Endodermal cell (in vitro differentiated cells): ENCODE data around the gene WDR35. TPM values are rescaled to one million over a fixed set of nuclear protein-coding genes. Genes with fewer than 3 reads are reported as not detected.

ENCODE experiments used
- DNase-seq: peaks from one replicate; pipeline ENCODE4 v3.0.0-alpha.2; 2017
- H3K27ac ChIP-seq: 2 replicates; pipeline ENCODE4 v1.5.1; 2013; ENCODE audit warnings: mild to moderate bottlenecking, low read depth, low read length, moderate library complexity
- H3K27me3 ChIP-seq: 2 replicates; pipeline ENCODE4 v1.6.1; 2013; ENCODE audit warnings: mild to moderate bottlenecking, low read length, moderate library complexity; ENCODE audit not compliant: insufficient read depth, control insufficient read depth, poor library complexity, severe bottlenecking
- H3K36me3 ChIP-seq: 2 replicates; pipeline ENCODE4 v1.7.0; 2013; ENCODE audit warnings: mild to moderate bottlenecking, low read length, moderate library complexity; ENCODE audit not compliant: control insufficient read depth, insufficient read depth
- H3K4me1 ChIP-seq: one replicate; pipeline ENCODE4 v1.7.0; 2013; ENCODE audit warnings: low read length; ENCODE audit not compliant: control insufficient read depth, insufficient read depth
- H3K4me3 ChIP-seq: 2 replicates; pipeline ENCODE4 v1.5.1; 2013; ENCODE audit warnings: mild to moderate bottlenecking, low read length, moderate library complexity
- H3K9ac ChIP-seq: 2 replicates; pipeline ENCODE4 v1.6.1; 2013; ENCODE audit warnings: mild to moderate bottlenecking, low read length, moderate library complexity; ENCODE audit not compliant: poor library complexity, severe bottlenecking; ENCODE audit errors: extremely low read depth
- H3K9me3 ChIP-seq: 2 replicates; pipeline ENCODE4 v1.6.1; 2013; ENCODE audit warnings: mild to moderate bottlenecking, low read length, moderate library complexity; ENCODE audit not compliant: control insufficient read depth
- H3K27ac Mint-ChIP-seq: 2 replicates; pipeline ENCODE4 v1.8.0; 2020; ENCODE audit warnings: mixed read lengths
- H3K27me3 Mint-ChIP-seq: 2 replicates; pipeline ENCODE4 v1.8.0; 2021; ENCODE audit warnings: mild to moderate bottlenecking, mixed read lengths; ENCODE audit not compliant: insufficient read depth
- H3K36me3 Mint-ChIP-seq: 2 replicates; pipeline ENCODE4 v1.8.0; 2020; ENCODE audit warnings: low read depth, mixed read lengths
- H3K4me1 Mint-ChIP-seq: 2 replicates; pipeline ENCODE4 v1.8.0; 2020; ENCODE audit warnings: mixed read lengths
- H3K4me3 Mint-ChIP-seq: 2 replicates; pipeline ENCODE4 v1.8.0; 2020; ENCODE audit warnings: mild to moderate bottlenecking, moderate library complexity, mixed read lengths
- H3K9me3 Mint-ChIP-seq: 2 replicates; pipeline ENCODE4 v1.8.0; 2020; ENCODE audit warnings: mild to moderate bottlenecking, mixed read lengths
- WGBS, 2 experiments: methylation state at CpG; one replicate each; pipeline versions ENCODE4 v1.1.5 to v1.1.7; 2013; ENCODE audit warnings: missing lambda C conversion rate in 2 of 2, mixed read lengths in 1 of 2; ENCODE audit not compliant: insufficient coverage in 1 of 2, insufficient read length in 1 of 2; 5-methylcytosine and 5-hydroxymethylcytosine counted together
- total RNA-seq, 2 donors: library from RNA; stranded (reverse); fragmentation: NEBNext Ultra II Directional in 1 of 2; extraction: Animal tissue kit (Norgen Biotek cat#: 25700) in 1 of 2; gene quantifications; 2 replicates in 1 of 2; 3 replicates in 1 of 2; pipeline ENCODE4 v1.2.1, GENCODE V29; 2021
- TF ChIP-seq, protein P1 (sequence below): fragments of 200-600 bp; sonication (generic); conservative IDR thresholded peaks from 2 replicates; pipeline ENCODE4 v1.5.0; 2021; ENCODE audit warnings: antibody characterized with exemption, mild to moderate bottlenecking

WDR35 gene
- total RNA-seq, 2 donors from 2014 or later: 11.3 to 13.5 TPM

DNA sequence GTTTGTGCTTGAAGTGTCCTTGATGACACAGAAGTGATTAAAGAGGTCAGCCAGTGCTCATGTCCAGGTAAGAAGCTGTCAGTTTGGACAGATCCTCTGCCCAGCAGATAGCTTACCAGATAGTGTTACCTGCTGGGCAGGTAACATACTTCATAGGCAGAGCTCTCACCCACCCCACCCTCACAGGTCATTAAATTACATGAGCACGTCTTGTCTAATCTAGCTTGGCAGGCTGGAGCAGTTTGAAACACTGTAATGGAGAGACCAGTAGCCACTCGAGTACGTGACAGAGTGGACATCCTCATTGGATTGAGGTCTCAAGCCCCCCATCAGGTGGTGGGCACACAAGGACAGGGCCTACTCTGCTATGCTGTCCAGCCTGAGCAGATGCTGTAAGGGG is 115.2 kb downstream of the WDR35 start:
- H3K4me3 Mint-ChIP-seq: no peak overlapping the region
- Histone ChIP-seq H3K36me3 (no peaks in the 10 kb centered on the region), H3K27me3 (peaks cover 13% of the 10 kb centered on the region), H3K27ac (no peak overlapping the region), H3K4me1 (no peaks in the 10 kb centered on the region), H3K9me3 (no peaks in the 10 kb centered on the region), H3K9ac (no peak overlapping the region), H3K4me3 (no peak overlapping the region)
- no peaks in the 10 kb centered on the region for H3K4me1 Mint-ChIP-seq
- H3K27ac Mint-ChIP-seq: no peak overlapping the region
- DNase-seq: peak; percentile 15
- peaks cover 18% of the 10 kb centered on the region for H3K27me3 Mint-ChIP-seq
- 92% methylated on average over 3 of the region's 3 CpGs; no CpG with 5 or more reads in 1 of the 2 experiments for WGBS, 2 experiments
- H3K36me3 Mint-ChIP-seq: no peaks in the 10 kb centered on the region
- no peaks in the 10 kb centered on the region for H3K9me3 Mint-ChIP-seq
- TF ChIP-seq, protein P1, sequence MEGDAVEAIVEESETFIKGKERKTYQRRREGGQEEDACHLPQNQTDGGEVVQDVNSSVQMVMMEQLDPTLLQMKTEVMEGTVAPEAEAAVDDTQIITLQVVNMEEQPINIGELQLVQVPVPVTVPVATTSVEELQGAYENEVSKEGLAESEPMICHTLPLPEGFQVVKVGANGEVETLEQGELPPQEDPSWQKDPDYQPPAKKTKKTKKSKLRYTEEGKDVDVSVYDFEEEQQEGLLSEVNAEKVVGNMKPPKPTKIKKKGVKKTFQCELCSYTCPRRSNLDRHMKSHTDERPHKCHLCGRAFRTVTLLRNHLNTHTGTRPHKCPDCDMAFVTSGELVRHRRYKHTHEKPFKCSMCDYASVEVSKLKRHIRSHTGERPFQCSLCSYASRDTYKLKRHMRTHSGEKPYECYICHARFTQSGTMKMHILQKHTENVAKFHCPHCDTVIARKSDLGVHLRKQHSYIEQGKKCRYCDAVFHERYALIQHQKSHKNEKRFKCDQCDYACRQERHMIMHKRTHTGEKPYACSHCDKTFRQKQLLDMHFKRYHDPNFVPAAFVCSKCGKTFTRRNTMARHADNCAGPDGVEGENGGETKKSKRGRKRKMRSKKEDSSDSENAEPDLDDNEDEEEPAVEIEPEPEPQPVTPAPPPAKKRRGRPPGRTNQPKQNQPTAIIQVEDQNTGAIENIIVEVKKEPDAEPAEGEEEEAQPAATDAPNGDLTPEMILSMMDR: no peak

DNA sequence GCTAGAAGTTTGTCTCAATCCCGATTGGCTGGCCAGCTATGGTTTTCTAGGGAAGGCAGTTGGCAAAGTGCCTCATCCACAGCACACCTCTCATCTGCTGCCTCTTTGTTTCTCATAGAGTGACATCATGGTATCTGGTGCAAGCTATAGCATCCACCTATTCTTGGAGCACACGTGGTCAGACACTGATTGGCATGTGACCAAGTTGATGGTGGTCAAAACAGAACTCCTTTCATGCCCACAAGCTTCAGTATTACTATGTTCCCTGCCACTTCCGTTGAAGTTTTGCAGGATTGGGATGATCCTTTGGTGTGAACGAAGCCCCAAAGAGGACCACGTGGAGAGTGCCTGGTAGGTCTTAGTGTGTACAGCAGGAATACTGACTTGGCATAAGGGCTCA is 116.9 kb downstream of the WDR35 start:
- 94 to 100% methylated on average over 4 to 5 of the region's 5 CpGs for WGBS, 2 experiments

DNA sequence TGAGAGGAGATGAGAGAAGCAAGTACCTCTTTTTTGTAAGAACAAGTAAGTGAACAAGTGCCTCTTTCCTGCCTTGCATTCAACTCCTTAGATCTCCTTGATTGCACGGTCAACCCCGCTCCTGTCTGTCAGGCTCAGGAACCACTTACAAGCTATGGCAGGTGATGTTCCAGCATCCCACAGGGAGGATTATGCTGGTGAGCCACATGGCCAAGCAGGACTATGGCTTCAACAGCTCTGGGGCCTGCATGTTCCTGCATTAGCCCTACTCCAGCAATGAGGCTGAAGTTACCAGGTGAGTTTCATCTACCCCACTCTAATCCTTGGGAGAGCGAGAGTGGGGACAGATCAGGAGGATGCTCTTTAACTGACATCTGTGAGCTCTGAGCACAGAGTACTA is 117.6 kb downstream of the WDR35 start:
- Histone ChIP-seq H3K4me1 (no peaks in the 10 kb centered on the region), H3K9me3 (no peaks in the 10 kb centered on the region), H3K36me3 (no peaks in the 10 kb centered on the region), H3K27ac (no peak overlapping the region), H3K27me3 (peaks cover 37% of the 10 kb centered on the region), H3K9ac (no peak overlapping the region), H3K4me3 (no peak overlapping the region)
- H3K27me3 Mint-ChIP-seq: peaks cover 40% of the 10 kb centered on the region
- H3K27ac Mint-ChIP-seq: no peak overlapping the region
- TF ChIP-seq, protein P1: no peak
- H3K4me1 Mint-ChIP-seq: peaks cover 4% of the 10 kb centered on the region
- WGBS, 2 experiments: 80 to 83% methylated on average over 1 to 3 of the region's 3 CpGs
- H3K4me3 Mint-ChIP-seq: no peak overlapping the region
- H3K9me3 Mint-ChIP-seq: no peaks in the 10 kb centered on the region
- peak; percentile 14 for DNase-seq
- H3K36me3 Mint-ChIP-seq: no peaks in the 10 kb centered on the region

More for the DNA sequence above, 116.9 kb downstream of the WDR35 start:
- Histone ChIP-seq H3K9me3 (no peaks in the 10 kb centered on the region), H3K36me3 (no peaks in the 10 kb centered on the region), H3K4me1 (no peaks in the 10 kb centered on the region), H3K9ac (no peak overlapping the region), H3K4me3 (no peak overlapping the region), H3K27ac (no peak overlapping the region), H3K27me3 (peaks cover 30% of the 10 kb centered on the region)
- Mint-ChIP-seq H3K36me3 (no peaks in the 10 kb centered on the region), H3K4me1 (peaks cover 4% of the 10 kb centered on the region), H3K4me3 (no peak overlapping the region), H3K27me3 (peaks cover 33% of the 10 kb centered on the region), H3K9me3 (no peaks in the 10 kb centered on the region), H3K27ac (no peak overlapping the region)
- peak; percentile 8 for DNase-seq
- TF ChIP-seq, protein P1: no peak
